ENCODE data around the gene PPP5C. TPM values are rescaled to one million over a fixed set of nuclear protein-coding genes. Genes with fewer than 3 reads are reported as not detected.

Gene PPP5C
- total and polyA plus RNA-seq, 2 of the 13 experiments (the other 11 are each of a cell fraction or from before 2014, with no cell fraction given): 41.6 to 67.9 TPM

DNA sequence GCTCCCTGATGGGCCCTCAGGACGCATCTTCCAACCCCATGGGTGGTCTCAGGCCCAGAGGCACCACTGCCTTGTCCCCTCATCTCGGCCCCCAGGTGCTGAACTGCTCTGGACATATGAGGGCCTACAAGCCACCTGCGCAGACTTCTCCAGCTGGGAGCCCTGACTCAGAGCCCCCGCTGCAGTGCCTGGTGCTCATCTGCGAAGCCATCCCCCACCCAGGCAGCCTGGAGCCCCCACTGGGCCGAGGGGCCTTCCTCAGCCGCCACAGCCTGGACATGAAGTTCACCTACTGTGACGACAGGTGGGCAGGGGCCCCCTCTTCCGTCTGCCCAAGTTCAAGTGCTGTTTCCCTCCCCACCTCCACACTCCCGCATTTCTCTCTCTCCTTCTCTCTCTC lies 37.8 kb upstream of the PPP5C start (continued):
- TF ChIP-seq KLF15 (CRISPR knock-in tag; IDR thresholded peaks at IDR 0.05; ENCODE audit: borderline replicate concordance) (no peak), ZKSCAN1 (IDR thresholded peaks at IDR 0.05; ENCODE audit: low read length) (no peak), ZBTB7B (CRISPR knock-in tag; IDR thresholded peaks at IDR 0.05) (no peak), ZNF747 (CRISPR knock-in tag; IDR thresholded peaks at IDR 0.05; ENCODE audit: borderline replicate concordance) (no peak)
- TF ChIP-seq, protein P1, sequence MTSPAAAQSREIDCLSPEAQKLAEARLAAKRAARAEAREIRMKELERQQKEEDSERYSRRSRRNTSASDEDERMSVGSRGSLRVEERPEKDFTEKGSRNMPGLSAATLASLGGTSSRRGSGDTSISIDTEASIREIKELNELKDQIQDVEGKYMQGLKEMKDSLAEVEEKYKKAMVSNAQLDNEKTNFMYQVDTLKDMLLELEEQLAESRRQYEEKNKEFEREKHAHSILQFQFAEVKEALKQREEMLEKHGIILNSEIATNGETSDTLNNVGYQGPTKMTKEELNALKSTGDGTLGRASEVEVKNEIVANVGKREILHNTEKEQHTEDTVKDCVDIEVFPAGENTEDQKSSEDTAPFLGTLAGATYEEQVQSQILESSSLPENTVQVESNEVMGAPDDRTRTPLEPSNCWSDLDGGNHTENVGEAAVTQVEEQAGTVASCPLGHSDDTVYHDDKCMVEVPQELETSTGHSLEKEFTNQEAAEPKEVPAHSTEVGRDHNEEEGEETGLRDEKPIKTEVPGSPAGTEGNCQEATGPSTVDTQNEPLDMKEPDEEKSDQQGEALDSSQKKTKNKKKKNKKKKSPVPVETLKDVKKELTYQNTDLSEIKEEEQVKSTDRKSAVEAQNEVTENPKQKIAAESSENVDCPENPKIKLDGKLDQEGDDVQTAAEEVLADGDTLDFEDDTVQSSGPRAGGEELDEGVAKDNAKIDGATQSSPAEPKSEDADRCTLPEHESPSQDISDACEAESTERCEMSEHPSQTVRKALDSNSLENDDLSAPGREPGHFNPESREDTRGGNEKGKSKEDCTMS (CRISPR knock-in tag; conservative IDR thresholded peaks at IDR 0.05): no peak

DNA sequence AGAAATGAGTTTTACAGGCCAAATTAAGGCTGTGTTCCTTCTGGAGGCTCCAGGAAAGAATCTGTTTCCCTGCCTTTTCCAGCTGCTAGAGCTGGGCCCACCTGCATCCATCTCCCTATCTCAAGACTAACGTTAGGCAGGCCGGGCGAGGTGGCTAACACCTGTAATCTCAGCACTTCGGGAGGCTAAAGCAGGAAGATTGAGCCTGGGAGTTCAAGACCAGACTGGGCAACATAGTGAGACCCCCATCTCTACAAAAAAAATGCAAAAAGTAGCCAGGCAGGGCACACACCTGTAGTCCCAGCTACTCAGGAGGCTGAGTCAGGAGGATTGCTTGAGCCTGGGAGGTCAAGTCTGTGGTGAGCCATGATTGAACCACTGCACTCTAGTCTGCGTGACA lies 35.4 kb upstream of the PPP5C start:
- H3K27ac ChIP-seq (ENCODE audit: extremely low read length, insufficient read depth, low read length): no peak overlapping the region

More for the DNA sequence above, 35.4 kb upstream of the PPP5C start:
- no TSS peak for BruUV-seq (replicated peaks)
- 87% methylated on average over 5 of the region's 5 CpGs for WGBS (ENCODE audit: low lambda C conversion rate)
- no peaks in the 10 kb centered on the region for H3K79me2 ChIP-seq (ENCODE audit: insufficient read depth, low read length)
- peaks cover 3% of the 10 kb centered on the region; the same call in 1 of the 2 replicates for H3K9me3 ChIP-seq (ENCODE audit: low read length)
- in situ Hi-C loops (cut with HindIII; ENCODE audit: extremely low pct_ligation_motif_present, low pct_unique_long_range_greater_than_20kb) (no loop called here), intact Hi-C loops (cut with micrococcal nuclease; ENCODE audit: unreplicated experiment) (no loop called here)
- no peak overlapping the region for H3K4me2 ChIP-seq (ENCODE audit: low read depth, low read length)
- TF ChIP-seq SOX6 (IDR thresholded peaks at IDR 0.05) (no peak), SOX6 (CRISPR knock-in tag; IDR thresholded peaks at IDR 0.05) (no peak), ZNF441 (CRISPR knock-in tag; IDR thresholded peaks at IDR 0.05; ENCODE audit: borderline replicate concordance) (no peak), ZFY (CRISPR knock-in tag; IDR thresholded peaks at IDR 0.05) (no peak), HDAC1 (CRISPR knock-in tag; IDR thresholded peaks at IDR 0.05) (no peak)
- TF ChIP-seq, protein P2, sequence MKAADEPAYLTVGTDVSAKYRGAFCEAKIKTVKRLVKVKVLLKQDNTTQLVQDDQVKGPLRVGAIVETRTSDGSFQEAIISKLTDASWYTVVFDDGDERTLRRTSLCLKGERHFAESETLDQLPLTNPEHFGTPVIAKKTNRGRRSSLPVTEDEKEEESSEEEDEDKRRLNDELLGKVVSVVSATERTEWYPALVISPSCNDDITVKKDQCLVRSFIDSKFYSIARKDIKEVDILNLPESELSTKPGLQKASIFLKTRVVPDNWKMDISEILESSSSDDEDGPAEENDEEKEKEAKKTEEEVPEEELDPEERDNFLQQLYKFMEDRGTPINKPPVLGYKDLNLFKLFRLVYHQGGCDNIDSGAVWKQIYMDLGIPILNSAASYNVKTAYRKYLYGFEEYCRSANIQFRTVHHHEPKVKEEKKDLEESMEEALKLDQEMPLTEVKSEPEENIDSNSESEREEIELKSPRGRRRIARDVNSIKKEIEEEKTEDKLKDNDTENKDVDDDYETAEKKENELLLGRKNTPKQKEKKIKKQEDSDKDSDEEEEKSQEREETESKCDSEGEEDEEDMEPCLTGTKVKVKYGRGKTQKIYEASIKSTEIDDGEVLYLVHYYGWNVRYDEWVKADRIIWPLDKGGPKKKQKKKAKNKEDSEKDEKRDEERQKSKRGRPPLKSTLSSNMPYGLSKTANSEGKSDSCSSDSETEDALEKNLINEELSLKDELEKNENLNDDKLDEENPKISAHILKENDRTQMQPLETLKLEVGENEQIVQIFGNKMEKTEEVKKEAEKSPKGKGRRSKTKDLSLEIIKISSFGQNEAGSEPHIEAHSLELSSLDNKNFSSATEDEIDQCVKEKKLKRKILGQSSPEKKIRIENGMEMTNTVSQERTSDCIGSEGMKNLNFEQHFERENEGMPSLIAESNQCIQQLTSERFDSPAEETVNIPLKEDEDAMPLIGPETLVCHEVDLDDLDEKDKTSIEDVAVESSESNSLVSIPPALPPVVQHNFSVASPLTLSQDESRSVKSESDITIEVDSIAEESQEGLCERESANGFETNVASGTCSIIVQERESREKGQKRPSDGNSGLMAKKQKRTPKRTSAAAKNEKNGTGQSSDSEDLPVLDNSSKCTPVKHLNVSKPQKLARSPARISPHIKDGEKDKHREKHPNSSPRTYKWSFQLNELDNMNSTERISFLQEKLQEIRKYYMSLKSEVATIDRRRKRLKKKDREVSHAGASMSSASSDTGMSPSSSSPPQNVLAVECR (CRISPR knock-in tag; IDR thresholded peaks at IDR 0.05; ENCODE audit: borderline replicate concordance): no peak
- TF ChIP-seq, protein P3, sequence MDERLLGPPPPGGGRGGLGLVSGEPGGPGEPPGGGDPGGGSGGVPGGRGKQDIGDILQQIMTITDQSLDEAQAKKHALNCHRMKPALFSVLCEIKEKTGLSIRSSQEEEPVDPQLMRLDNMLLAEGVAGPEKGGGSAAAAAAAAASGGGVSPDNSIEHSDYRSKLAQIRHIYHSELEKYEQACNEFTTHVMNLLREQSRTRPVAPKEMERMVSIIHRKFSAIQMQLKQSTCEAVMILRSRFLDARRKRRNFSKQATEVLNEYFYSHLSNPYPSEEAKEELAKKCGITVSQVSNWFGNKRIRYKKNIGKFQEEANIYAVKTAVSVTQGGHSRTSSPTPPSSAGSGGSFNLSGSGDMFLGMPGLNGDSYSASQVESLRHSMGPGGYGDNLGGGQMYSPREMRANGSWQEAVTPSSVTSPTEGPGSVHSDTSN (CRISPR knock-in tag; IDR thresholded peaks at IDR 0.05): no peak
- TF ChIP-seq, protein P4, sequence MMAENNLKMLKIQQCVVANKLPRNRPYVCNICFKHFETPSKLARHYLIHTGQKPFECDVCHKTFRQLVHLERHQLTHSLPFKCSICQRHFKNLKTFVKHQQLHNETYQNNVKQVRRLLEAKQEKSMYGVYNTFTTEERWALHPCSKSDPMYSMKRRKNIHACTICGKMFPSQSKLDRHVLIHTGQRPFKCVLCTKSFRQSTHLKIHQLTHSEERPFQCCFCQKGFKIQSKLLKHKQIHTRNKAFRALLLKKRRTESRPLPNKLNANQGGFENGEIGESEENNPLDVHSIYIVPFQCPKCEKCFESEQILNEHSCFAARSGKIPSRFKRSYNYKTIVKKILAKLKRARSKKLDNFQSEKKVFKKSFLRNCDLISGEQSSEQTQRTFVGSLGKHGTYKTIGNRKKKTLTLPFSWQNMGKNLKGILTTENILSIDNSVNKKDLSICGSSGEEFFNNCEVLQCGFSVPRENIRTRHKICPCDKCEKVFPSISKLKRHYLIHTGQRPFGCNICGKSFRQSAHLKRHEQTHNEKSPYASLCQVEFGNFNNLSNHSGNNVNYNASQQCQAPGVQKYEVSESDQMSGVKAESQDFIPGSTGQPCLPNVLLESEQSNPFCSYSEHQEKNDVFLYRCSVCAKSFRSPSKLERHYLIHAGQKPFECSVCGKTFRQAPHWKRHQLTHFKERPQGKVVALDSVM (CRISPR knock-in tag; IDR thresholded peaks at IDR 0.05): 0 out of 2 replicates have a peak, but pooled peaks have one; percentile 30
- no peaks in the 10 kb centered on the region for H3K36me3 ChIP-seq (replicated peaks in 1 of 2; ENCODE audit: control insufficient read depth in 1 of 2, insufficient read depth in 2 of 2, low read length in 2 of 2)
- FAIRE-seq (no peak), ATAC-seq (no peak), DNase-seq (ENCODE audit: low spot score) (no peak)
- H3K4me1 ChIP-seq (ENCODE audit: insufficient read depth, low read length): no peaks in the 10 kb centered on the region
- CTCF ChIA-PET (ENCODE audit: low intra/inter-chr PET ratio, low total read pairs): no interaction called here
- no peak overlapping the region for H3K4me3 ChIP-seq (replicated peaks in 1 of 3; ENCODE audit: insufficient read depth in 1 of 3, low read depth in 2 of 3, low read length in 3 of 3)
- no peak overlapping the region for H3K9ac ChIP-seq (ENCODE audit: insufficient read depth, low read depth, low read length)
- H2AFZ ChIP-seq (ENCODE audit: low read length): no peak overlapping the region
- no peaks in the 10 kb centered on the region for H4K20me1 ChIP-seq (ENCODE audit: insufficient read depth, low read length)
- POLR2A ChIA-PET: interaction anchor here (0.6 kb wide), 1 partner anchor 13 kb away, joined by 3 read pairs; no protein-coding TSS in a partner anchor
- H3K27me3 ChIP-seq (ENCODE audit: control insufficient read depth in 1 of 2, insufficient read depth in 2 of 2, low read length in 2 of 2): no peaks in the 10 kb centered on the region
